ENCODE data around the gene NFATC3.
"Not testable (repeated sequence)": the region's sequence is repeated elsewhere in the genome, so short reads cannot be mapped to it uniquely, and the experiment has no call there.

The NFATC3 gene

GRCh38 chr16:68120496-68120895, 35.3 kb downstream of the NFATC3 start:
- DNase-seq, result not testable (repeated sequence)

- no peak for DNase-seq
Measured at GRCh38 chr16:68126395-68126794, 41.2 kb downstream of the NFATC3 start.

- no peak for DNase-seq
Measured at GRCh38 chr16:68128577-68129305, 43.6 kb downstream of the NFATC3 start.

- DNase-seq, result no peak
Measured at GRCh38 chr16:68130520-68130919, 45.4 kb downstream of the NFATC3 start.

GRCh38 chr16:68131813-68132706, 46.9 kb downstream of the NFATC3 start:
- DNase-seq, result peak; percentile 22 to 63 (median 61)

GRCh38 chr16:68133000-68133399, 47.8 kb downstream of the NFATC3 start:
- peak; percentile 33 to 50 (median 47) for DNase-seq

- no peak for DNase-seq
Measured at GRCh38 chr16:68134644-68135043, 49.5 kb downstream of the NFATC3 start.

- no peak for DNase-seq
Measured at GRCh38 chr16:68136515-68136914, 51.3 kb downstream of the NFATC3 start.

GRCh38 chr16:68144008-68144407, 58.8 kb downstream of the NFATC3 start:
- DNase-seq, result no peak

- DNase-seq, result no peak
Measured at GRCh38 chr16:68146585-68146984, 61.4 kb downstream of the NFATC3 start.

- DNase-seq, result no peak
Measured at GRCh38 chr16:68147444-68147843, 62.3 kb downstream of the NFATC3 start.

GRCh38 chr16:68149596-68149995, 64.4 kb downstream of the NFATC3 start:
- no peak for DNase-seq

- DNase-seq, result no peak
Measured at GRCh38 chr16:68155425-68155824, 70.3 kb downstream of the NFATC3 start.

- no peak for DNase-seq
Measured at GRCh38 chr16:68162413-68162812, 77.2 kb downstream of the NFATC3 start.

GRCh38 chr16:68163275-68163674, 78.1 kb downstream of the NFATC3 start:
- DNase-seq, result not testable (repeated sequence)

- DNase-seq, result no peak
Measured at GRCh38 chr16:68166264-68166663, 81.1 kb downstream of the NFATC3 start.

GRCh38 chr16:68179196-68179795, 94.1 kb downstream of the NFATC3 start:
- no peak for DNase-seq

GRCh38 chr16:68179855-68180254, 94.7 kb downstream of the NFATC3 start:
- no peak for DNase-seq

GRCh38 chr16:68183046-68183445, 97.9 kb downstream of the NFATC3 start:
- no peak for DNase-seq

- DNase-seq, result no peak
Measured at GRCh38 chr16:68186877-68187276, 101.7 kb downstream of the NFATC3 start.

GRCh38 chr16:68187505-68187904, 102.3 kb downstream of the NFATC3 start:
- DNase-seq, result no peak

- DNase-seq, result no peak
Measured at GRCh38 chr16:68188170-68188569, 103.0 kb downstream of the NFATC3 start.

GRCh38 chr16:68190081-68190480, 104.9 kb downstream of the NFATC3 start:
- peak; percentile 61 to 79 (median 78) for DNase-seq
